GM03348 (cell line): Measurements from ENCODE around the gene IL1RN.
A peak's percentile ranks its signal among the peaks of the same experiment; 100 is the strongest.

ENCODE experiments used
- DNase-seq: peaks from one replicate; pipeline ENCODE4 v3.0.0; 2012; ENCODE audit warnings: low spot score

The IL1RN gene

GRCh38 chr2:113129519-113130078 is 2.2 kb downstream of the IL1RN start:
- DNase-seq = no peak

- DNase-seq = no peak
Observed at GRCh38 chr2:113131352-113132185, 4.2 kb downstream of the IL1RN start.

GRCh38 chr2:113132414-113133021 is 5.1 kb downstream of the IL1RN start:
- no peak for DNase-seq

GRCh38 chr2:113133704-113134598 is 6.6 kb downstream of the IL1RN start:
- DNase-seq = no peak

- DNase-seq = no peak
Observed at GRCh38 chr2:113134717-113135116, 7.3 kb downstream of the IL1RN start.

- no peak for DNase-seq
Observed at GRCh38 chr2:113135317-113135716, 7.9 kb downstream of the IL1RN start.

GRCh38 chr2:113136828-113137775 is 9.7 kb downstream of the IL1RN start:
- peak; percentile 69 for DNase-seq

- no peak for DNase-seq
Observed at GRCh38 chr2:113137827-113138226, 10.4 kb downstream of the IL1RN start.

- DNase-seq = peak; percentile 74
Observed at GRCh38 chr2:113138428-113139322, 11.3 kb downstream of the IL1RN start.

- DNase-seq = no peak
Observed at GRCh38 chr2:113141451-113141850, 14.1 kb downstream of the IL1RN start.

- no peak for DNase-seq
Observed at GRCh38 chr2:113142290-113142689, 14.9 kb downstream of the IL1RN start.

GRCh38 chr2:113144259-113144658 is 16.9 kb downstream of the IL1RN start:
- no peak for DNase-seq

- DNase-seq = no peak
Observed at GRCh38 chr2:113148606-113149552, 21.5 kb downstream of the IL1RN start.

- DNase-seq = no peak
Observed at GRCh38 chr2:113149553-113150257, 22.3 kb downstream of the IL1RN start.

- DNase-seq = no peak
Observed at GRCh38 chr2:113150258-113150601, 22.8 kb downstream of the IL1RN start.

- DNase-seq = no peak
Observed at GRCh38 chr2:113155331-113155730, 27.9 kb downstream of the IL1RN start.

- no peak for DNase-seq
Observed at GRCh38 chr2:113156278-113157117, 29.1 kb downstream of the IL1RN start.
